Psoas muscle (tissue), 8 donors: ENCODE results near the gene RAD51. TPM values are rescaled to one million over a fixed set of nuclear protein-coding genes. Genes with fewer than 3 reads are reported as not detected.

Source experiments
- ATAC-seq, 4 donors: fragments of 200-7000 bp; cut with Tn5 transposase; one replicate each; pipeline ENCODE4 v1.9.1; 2020; ENCODE audit warnings: moderate library complexity in 3 of 4, mild to moderate bottlenecking in 2 of 4
- DNase-seq, 2 donors: peaks; one replicate each; pipeline ENCODE4 v3.0.0-alpha.2; 2020
- H3K27ac ChIP-seq: fragments of 200-600 bp; one replicate; pipeline ENCODE4 v1.8.0; 2022
- H3K27me3 ChIP-seq, 3 donors: fragments of 200-600 bp in 1 of 3; one replicate each; pipeline versions ENCODE4 v1.6.1 to v1.8.0; 2013 to 2022; ENCODE audit warnings: low read length in 2 of 3, mild to moderate bottlenecking in 2 of 3, moderate library complexity in 1 of 3; ENCODE audit not compliant: insufficient read depth in 3 of 3
- H3K36me3 ChIP-seq, 2 donors: fragments of 200-600 bp in 1 of 2; one replicate each; pipeline versions ENCODE4 v1.6.1 to v1.8.0; 2013 to 2022; ENCODE audit warnings: low read depth in 1 of 2, mild to moderate bottlenecking in 1 of 2, moderate library complexity in 1 of 2; ENCODE audit not compliant: insufficient read depth in 1 of 2
- H3K4me1 ChIP-seq: fragments of 200-600 bp; one replicate; pipeline ENCODE4 v1.8.0; 2022
- H3K4me3 ChIP-seq: fragments of 200-600 bp; one replicate; pipeline ENCODE4 v1.8.0; 2022; ENCODE audit warnings: mild to moderate bottlenecking
- H3K9me3 ChIP-seq: fragments of 200-600 bp; one replicate; pipeline ENCODE4 v1.8.0; 2022
- CTCF ChIP-seq: fragments of 200-600 bp; IDR thresholded peaks from one replicate; pipeline ENCODE4 v1.8.0; 2022; ENCODE audit warnings: antibody characterized with exemption
- WGBS, 3 donors: extraction: QIAGEN DNeasy Blood & Tissue Kit; methylation state at CpG; one replicate each; pipeline versions ENCODE4 v1.1.6 to v1.1.7; 2013; 5-methylcytosine and 5-hydroxymethylcytosine counted together
- intact Hi-C, 2 donors: fragments of 100-400 bp; cut with DNase I; formaldehyde crosslinking; loops; one replicate each; pipeline versions ENCODE4 v1.11.0 to v1.14.2; 2022
- polyA plus RNA-seq, 3 donors: library from polyadenylated mRNA; stranded (reverse); fragments of 200-250 nt; gene quantifications; one replicate each; pipeline ENCODE4 v1.2.3, GENCODE V29; 2013
- total RNA-seq, 4 donors: library from RNA; stranded (reverse); fragmentation: NEBNext Ultra II Directional in 2 of 4; extraction: Animal tissue kit (Norgen Biotek cat#: 25700) in 2 of 4; gene quantifications; one replicate each; pipeline versions ENCODE4 v1.2.1 to v1.2.4, GENCODE V29; 2021 to 2023
- donor health status: healthy with polysubstance abuse.
- donor health status: DM: no; HTN: no; CAD: no; lungs with moderate emphysema.
- donor health status: Bipolar disorder and iron deficiency.
- donor health status: healthy.
- donor health status: DM: yes; HTN: yes; CAD: no.
- donor health status: DM: no; HTN: no; CAD: no.
- donor health status: DM: no; HTN: no; CAD: no.
- donor health status: DM: yes; HTN: yes; CAD: no.

Gene RAD51
- total and polyA plus RNA-seq, 7 donors: 0.29 to 1.5 (median 0.58) TPM

DNA sequence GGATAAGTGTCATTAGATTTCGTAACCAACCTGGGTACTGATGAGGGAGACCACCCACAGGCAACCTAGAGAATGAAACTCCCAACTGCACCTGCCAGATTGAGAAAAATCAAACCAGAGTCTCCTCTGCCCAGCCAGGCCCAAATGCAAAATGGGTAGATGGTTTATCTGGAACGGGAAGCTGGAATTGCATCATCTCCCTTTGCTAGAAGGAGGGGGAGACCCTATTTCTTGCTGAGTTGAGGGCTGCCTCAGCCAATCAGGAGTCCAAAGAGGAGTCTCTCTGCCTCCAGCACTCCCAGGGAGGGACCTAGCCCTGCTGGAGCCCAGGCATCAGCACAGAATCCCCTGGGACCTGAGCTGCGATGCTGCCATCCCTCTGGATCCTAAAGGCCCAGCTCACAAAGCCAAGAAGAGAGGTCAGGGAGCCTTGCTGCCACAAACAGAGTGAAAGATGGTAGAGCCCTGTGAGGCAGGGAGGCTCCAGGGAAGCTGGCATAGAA, 52.0 kb downstream of the RAD51 start:
- intact Hi-C loops: loop anchor here in 1 of 2 donors (5.0 kb wide), 1 partner anchor 50 kb away; the partner anchor contains the start of gene RAD51
- DNase-seq (no peak), ATAC-seq (no peak)
- TF ChIP-seq CTCF: no peak
- Histone ChIP-seq H3K4me1 (peaks cover 19% of the 10 kb centered on the region), H3K27ac (no peak overlapping the region), H3K4me3 (no peak overlapping the region), H3K9me3 (no peaks in the 10 kb centered on the region), H3K27me3 (no peaks in the 10 kb centered on the region), H3K36me3 (peaks cover 9 to 84% of the 10 kb centered on the region in 2 donors)
- 53 to 75% (median 56%) methylated on average over 3 of the region's 3 CpGs for WGBS, 3 donors

- Histone ChIP-seq H3K36me3 (peaks cover 9 to 84% of the 10 kb centered on the region in 2 donors), H3K4me3 (no peak overlapping the region), H3K4me1 (peaks cover 17% of the 10 kb centered on the region), H3K27me3 (no peaks in the 10 kb centered on the region), H3K27ac (peak overlapping the region; percentile 46), H3K9me3 (no peaks in the 10 kb centered on the region)
- WGBS, 3 donors: 45 to 62% (median 48%) methylated on average over 7 of the region's 7 CpGs
- peak in 1 of 2 donors; percentile 62 for DNase-seq
- peak; percentile 68 to 83 (median 74) for ATAC-seq
- TF ChIP-seq CTCF: no peak
- intact Hi-C loops: loop anchor here in 1 of 2 donors (5.0 kb wide), 1 partner anchor 51 kb away; the partner anchor contains the start of gene RAD51
Observed at GRCh38 chr15:40747685-40748631, 53.0 kb downstream of the RAD51 start.

- ATAC-seq (no peak), DNase-seq (no peak)
- Histone ChIP-seq H3K27me3 (no peaks in the 10 kb centered on the region), H3K27ac (no peak overlapping the region), H3K36me3 (peaks cover 9 to 81% of the 10 kb centered on the region in 2 donors), H3K4me1 (peaks cover 17% of the 10 kb centered on the region), H3K9me3 (no peaks in the 10 kb centered on the region), H3K4me3 (no peak overlapping the region)
- intact Hi-C loops: loop anchor here in 1 of 2 donors (5.0 kb wide), 1 partner anchor 52 kb away; the partner anchor contains the start of gene RAD51
- no peak for TF ChIP-seq CTCF
- WGBS, 3 donors: 95 to 100% (median 98%) methylated on average over 4 of the region's 4 CpGs
Observed at GRCh38 chr15:40749151-40749630, 54.2 kb downstream of the RAD51 start.

DNA sequence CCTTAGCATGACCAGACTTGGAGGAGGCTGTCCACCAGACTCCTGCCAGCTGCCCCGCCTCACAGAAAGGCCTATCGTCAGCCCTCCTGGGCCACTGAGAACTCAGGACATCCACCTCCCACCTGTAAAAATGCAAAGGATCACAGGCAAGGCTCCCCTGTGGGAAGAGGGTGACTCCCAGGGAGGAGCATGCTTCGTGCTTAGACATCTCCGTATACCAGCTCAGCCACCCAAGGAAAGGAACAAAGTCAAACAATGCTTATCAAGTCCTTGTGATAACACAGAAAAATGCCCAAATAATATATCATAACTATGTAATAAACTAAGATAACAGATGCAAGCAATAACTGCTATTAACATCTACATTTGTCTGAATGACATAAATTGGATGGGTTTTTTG, 55.9 kb downstream of the RAD51 start:
- no peaks in the 10 kb centered on the region for H3K9me3 ChIP-seq
- ATAC-seq: no peak
- no peak overlapping the region for H3K4me3 ChIP-seq
- TF ChIP-seq CTCF: no peak
- H3K27me3 ChIP-seq: no peaks in the 10 kb centered on the region
- 89 to 94% (median 92%) methylated on average over 4 of the region's 4 CpGs for WGBS, 3 donors
- intact Hi-C loops: loop anchor here (5.0 to 10.0 kb wide), 2 partner anchors 54 to 141 kb away; partner anchors contain the start of genes DNAJC17 (in 1 of the 2), VPS18 (in 1 of the 2) and ZFYVE19 (in 1 of the 2)
- peaks cover 6 to 68% of the 10 kb centered on the region in 2 donors for H3K36me3 ChIP-seq
- DNase-seq: no peak
- no peak overlapping the region for H3K27ac ChIP-seq
- peaks cover 18% of the 10 kb centered on the region for H3K4me1 ChIP-seq
